Astrocyte (in vitro differentiated cells and primary cell): ENCODE data around the gene ATP11C. TPM values are rescaled to one million over a fixed set of nuclear protein-coding genes. Genes with fewer than 3 reads are reported as not detected.
A peak's percentile ranks its signal among the peaks of the same experiment; 100 is the strongest.

Experiments used
- DNase-seq: peaks from one replicate; pipeline ENCODE4 v3.0.0-alpha.2; 2010; ENCODE audit warnings: low read depth
- FAIRE-seq: peaks from 2 replicates; lab custom pipeline; 2011; peaks lifted over from hg19 to GRCh38; lab: Jason Lieb, UNC
- H2AFZ ChIP-seq: 2 replicates; pipeline ENCODE4 v1.6.0; 2012; ENCODE audit warnings: low read depth, low read length, inconsistent platforms
- H3K27ac ChIP-seq: 2 replicates; pipeline ENCODE4 v1.5.1; 2011; ENCODE audit warnings: low read depth, low read length, inconsistent platforms
- H3K27me3 ChIP-seq: 2 replicates; pipeline ENCODE4 v1.6.0; 2011; ENCODE audit warnings: low read length, inconsistent platforms; ENCODE audit not compliant: insufficient read depth
- H3K36me3 ChIP-seq: 2 replicates; pipeline ENCODE4 v1.5.1; 2011; ENCODE audit warnings: low read length, inconsistent platforms; ENCODE audit not compliant: insufficient read depth
- H3K4me1 ChIP-seq: 2 replicates; pipeline ENCODE4 v1.5.1; 2011; ENCODE audit warnings: low read length, inconsistent platforms; ENCODE audit not compliant: insufficient read depth
- H3K4me2 ChIP-seq: 2 replicates; pipeline ENCODE4 v1.6.0; 2012; ENCODE audit warnings: low read length, inconsistent platforms
- H3K4me3 ChIP-seq: 2 replicates; pipeline ENCODE4 v1.5.1; 2011; ENCODE audit warnings: low read depth, mild to moderate bottlenecking, low read length, inconsistent platforms; ENCODE audit not compliant: insufficient read depth
- H3K79me2 ChIP-seq: 2 replicates; pipeline ENCODE4 v1.6.0; 2012; ENCODE audit warnings: mild to moderate bottlenecking, low read length, inconsistent platforms; ENCODE audit not compliant: insufficient read depth
- H3K9ac ChIP-seq: 2 replicates; pipeline ENCODE4 v1.6.0; 2012; ENCODE audit warnings: mild to moderate bottlenecking, low read length, inconsistent platforms
- H3K9me3 ChIP-seq: 2 replicates; pipeline ENCODE4 v1.5.1; 2012; ENCODE audit warnings: low read depth, mild to moderate bottlenecking, low read length, inconsistent platforms; ENCODE audit not compliant: insufficient read depth
- H4K20me1 ChIP-seq: 2 replicates; pipeline ENCODE4 v1.6.0; 2012; ENCODE audit warnings: low read length, inconsistent platforms; ENCODE audit not compliant: insufficient read depth
- H3K27ac Mint-ChIP-seq: one replicate; pipeline ENCODE4 v1.8.0; 2021; ENCODE audit warnings: mild to moderate bottlenecking, mixed read lengths; ENCODE audit not compliant: unreplicated experiment
- H3K27me3 Mint-ChIP-seq: one replicate; pipeline ENCODE4 v1.8.0; 2021; ENCODE audit warnings: low read depth, mixed read lengths; ENCODE audit not compliant: unreplicated experiment
- H3K36me3 Mint-ChIP-seq: one replicate; pipeline ENCODE4 v1.8.0; 2021; ENCODE audit warnings: low read depth, mixed read lengths; ENCODE audit not compliant: unreplicated experiment
- H3K4me1 Mint-ChIP-seq: one replicate; pipeline ENCODE4 v1.8.0; 2021; ENCODE audit warnings: low read depth, mixed read lengths; ENCODE audit not compliant: unreplicated experiment
- H3K4me3 Mint-ChIP-seq: one replicate; pipeline ENCODE4 v1.8.0; 2021; ENCODE audit warnings: mild to moderate bottlenecking, moderate library complexity, mixed read lengths; ENCODE audit not compliant: unreplicated experiment
- H3K9me3 Mint-ChIP-seq: one replicate; pipeline ENCODE4 v1.8.0; 2021; ENCODE audit warnings: mild to moderate bottlenecking, mixed read lengths; ENCODE audit not compliant: unreplicated experiment
- CTCF ChIP-seq: IDR thresholded peaks from 2 replicates; pipeline ENCODE4 v1.5.1; 2011; ENCODE audit warnings: low read depth, mild to moderate bottlenecking, inconsistent platforms, low read length, moderate library complexity; ENCODE audit not compliant: insufficient read depth
- EZH2 ChIP-seq: IDR thresholded peaks from 2 replicates; pipeline ENCODE4 v1.6.1; 2012; ENCODE audit warnings: mild to moderate bottlenecking, low read length, inconsistent platforms; ENCODE audit not compliant: insufficient read depth
- total RNA-seq: library from RNA; stranded (reverse); gene quantifications from 2 replicates; pipeline ENCODE4 v1.2.1, GENCODE V29; 2021

The ATP11C gene
- total RNA-seq, 1 donor from 2014 or later: 24.6 TPM

- Mint-ChIP-seq H3K9me3 (no peaks in the 10 kb centered on the region), H3K27me3 (no peaks in the 10 kb centered on the region), H3K4me1 (no peaks in the 10 kb centered on the region), H3K36me3 (no peaks in the 10 kb centered on the region), H3K4me3 (no peak within 1 kb of the TSS), H3K27ac (no peak within 1 kb of the TSS)
- no peak for FAIRE-seq
- Histone ChIP-seq H2AFZ (no peak within 1 kb of the TSS), H3K4me3 (no peak within 1 kb of the TSS), H3K9me3 (no peaks in the 10 kb centered on the region), H3K4me2 (no peak within 1 kb of the TSS), H3K27ac (no peak within 1 kb of the TSS), H3K36me3 (no peaks in the 10 kb centered on the region), H3K27me3 (no peaks in the 10 kb centered on the region), H3K9ac (no peak within 1 kb of the TSS), H4K20me1 (no peaks in the 10 kb centered on the region), H3K79me2 (no peaks in the 10 kb centered on the region), H3K4me1 (no peaks in the 10 kb centered on the region)
- no peak for DNase-seq
- TF ChIP-seq EZH2 (no peak), CTCF (no peak)
These were observed 224.8 kb downstream of the ATP11C start, which contains the start of gene MCF2 for GRCh38 chrX:139708067-139708466. MCF2 (minus strand) TSS chrX:139708167; CDS start chrX:139651744, 56,423 bp downstream.

- Mint-ChIP-seq H3K4me3 (no peak overlapping the region), H3K27ac (no peak overlapping the region), H3K9me3 (no peaks in the 10 kb centered on the region), H3K36me3 (no peaks in the 10 kb centered on the region), H3K4me1 (no peaks in the 10 kb centered on the region), H3K27me3 (no peaks in the 10 kb centered on the region)
- Histone ChIP-seq H3K27ac (no peak overlapping the region), H4K20me1 (no peaks in the 10 kb centered on the region), H2AFZ (no peak overlapping the region), H3K36me3 (no peaks in the 10 kb centered on the region), H3K9ac (no peak overlapping the region), H3K4me1 (no peaks in the 10 kb centered on the region), H3K9me3 (no peaks in the 10 kb centered on the region), H3K79me2 (no peaks in the 10 kb centered on the region), H3K4me3 (no peak overlapping the region), H3K4me2 (no peak overlapping the region), H3K27me3 (no peaks in the 10 kb centered on the region)
- FAIRE-seq (no peak), DNase-seq (no peak)
- TF ChIP-seq EZH2 (no peak), CTCF (no peak)
These were observed 230.2 kb downstream of the ATP11C start for GRCh38 chrX:139702658-139703057.

GRCh38 chrX:139692908-139693307 lies 239.9 kb downstream of the ATP11C start:
- Histone ChIP-seq H3K4me1 (no peaks in the 10 kb centered on the region), H3K4me2 (peak overlapping the region; percentile 80), H2AFZ (peak overlapping the region; percentile 52), H3K4me3 (no peak overlapping the region), H3K9me3 (no peaks in the 10 kb centered on the region), H3K27me3 (no peaks in the 10 kb centered on the region), H3K79me2 (no peaks in the 10 kb centered on the region), H3K27ac (no peak overlapping the region), H3K9ac (no peak overlapping the region), H3K36me3 (no peaks in the 10 kb centered on the region), H4K20me1 (no peaks in the 10 kb centered on the region)
- H3K4me1 Mint-ChIP-seq: no peaks in the 10 kb centered on the region
- DNase-seq (no peak), FAIRE-seq (peak; percentile 37)
- TF ChIP-seq CTCF: no peak
- TF ChIP-seq EZH2: no peak
- H3K9me3 Mint-ChIP-seq: no peaks in the 10 kb centered on the region
- peaks cover 21% of the 10 kb centered on the region for H3K27me3 Mint-ChIP-seq
- H3K36me3 Mint-ChIP-seq: no peaks in the 10 kb centered on the region
- H3K27ac Mint-ChIP-seq: no peak overlapping the region
- no peak overlapping the region for H3K4me3 Mint-ChIP-seq
